GM18508 (cell line): Measurements from ENCODE around the gene GFM1.

Source experiments
- ATAC-seq: cut with Tn5 transposase; IDR thresholded peaks from one replicate; pipeline ENCODE4 v1.9.1; 2021; ENCODE audit warnings: moderate number of reproducible peaks; ENCODE audit not compliant: insufficient read depth, unreplicated experiment

Gene GFM1

GRCh38 chr3:158644345-158644908 lies at the start of gene GFM1:
Gene GFM1 (plus strand): TSS chr3:158644527. CDS start chr3:158644635, 108 bp downstream.
- peak; percentile 99 for ATAC-seq

- no peak for ATAC-seq
Observed at GRCh38 chr3:158600787-158601186, 43.5 kb upstream of the GFM1 start.

DNA sequence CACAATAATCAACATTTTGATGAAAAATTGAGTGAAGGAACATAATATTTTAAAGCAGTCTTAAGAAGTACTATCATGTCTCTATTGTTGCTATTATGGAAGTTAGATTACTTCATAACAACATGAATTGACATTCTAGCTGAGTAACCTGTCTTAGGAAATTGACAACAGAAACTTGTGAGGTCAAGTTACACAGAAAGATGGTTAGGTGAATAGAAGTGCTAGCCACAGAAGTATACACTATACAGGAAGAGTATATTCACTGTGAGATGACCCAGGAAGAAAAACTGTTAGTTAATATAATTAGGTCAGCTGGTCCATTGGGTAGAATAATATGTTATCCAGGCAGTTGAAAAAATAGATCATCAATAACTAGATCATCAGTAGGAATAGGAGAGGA lies 42.1 kb upstream of the GFM1 start:
- ATAC-seq: no peak

- ATAC-seq: no peak
Observed at GRCh38 chr3:158617982-158618875, 26.1 kb upstream of the GFM1 start.

DNA sequence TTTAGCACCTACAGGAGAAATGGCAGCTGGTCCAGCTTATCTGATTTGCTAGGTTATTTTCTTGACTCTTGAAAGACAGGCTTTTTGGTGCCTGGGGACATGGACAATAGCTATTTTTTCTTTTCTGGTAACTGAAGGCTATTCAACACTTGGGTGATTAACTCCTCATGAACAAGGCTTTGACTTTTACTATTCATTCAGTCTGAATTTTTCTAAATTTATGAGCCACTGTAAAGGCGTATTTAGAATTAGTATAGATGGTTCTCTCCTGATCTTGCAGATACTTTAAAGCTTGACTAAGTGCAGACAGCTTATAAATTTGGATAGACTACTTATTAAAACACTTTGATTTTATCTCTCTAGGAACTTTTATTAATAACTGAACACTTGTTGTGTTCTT lies 18.4 kb upstream of the GFM1 start:
- ATAC-seq: no peak

DNA sequence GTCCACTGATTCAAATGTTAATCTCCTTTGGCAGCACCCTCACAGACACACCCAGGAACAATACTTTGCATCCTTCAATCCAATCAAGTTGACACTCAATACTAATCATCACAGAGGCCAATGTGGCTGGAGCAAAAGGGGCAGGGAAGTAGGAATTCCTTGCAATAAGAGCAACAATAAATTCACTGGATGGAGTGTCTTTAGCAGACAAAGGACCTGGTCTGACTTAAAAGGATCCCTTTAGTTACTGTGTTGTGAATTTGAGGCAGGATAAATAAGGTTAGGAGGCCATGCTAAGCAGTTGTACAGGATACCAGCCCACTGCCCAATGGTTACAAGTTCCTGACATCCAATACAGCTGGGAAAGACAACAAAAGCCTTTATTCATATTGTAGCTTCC lies 12.3 kb upstream of the GFM1 start:
- ATAC-seq: no peak

DNA sequence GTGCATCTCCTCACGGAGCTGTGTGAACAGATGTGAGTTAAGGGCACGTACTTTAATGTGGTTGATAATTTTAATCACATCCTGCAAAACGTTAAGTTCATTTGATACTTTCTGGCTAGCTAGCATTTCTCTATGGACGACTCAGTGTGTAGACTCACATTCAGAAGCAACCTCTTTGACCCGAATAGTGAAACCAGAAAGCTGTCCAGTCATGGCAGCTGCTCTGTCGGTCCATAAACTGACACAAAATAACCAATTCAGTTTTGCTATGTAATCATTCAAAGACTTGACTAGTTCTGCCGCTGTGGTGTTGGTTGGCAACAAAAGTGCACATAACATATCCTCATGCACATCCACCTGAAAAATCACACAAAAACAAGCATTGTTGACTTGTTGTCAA lies 3.7 kb upstream of the GFM1 start:
- ATAC-seq: no peak

GRCh38 chr3:158642005-158642404 lies 2.3 kb upstream of the GFM1 start:
- ATAC-seq: no peak

- ATAC-seq: no peak
Observed at GRCh38 chr3:158642474-158643210, 1.7 kb upstream of the GFM1 start.

- ATAC-seq: no peak
Observed at GRCh38 chr3:158649791-158650190, 5.5 kb downstream of the GFM1 start.

- no peak for ATAC-seq
Observed at GRCh38 chr3:158651192-158651591, 6.9 kb downstream of the GFM1 start.

- no peak for ATAC-seq
Observed at GRCh38 chr3:158652463-158652862, 8.1 kb downstream of the GFM1 start.

- no peak for ATAC-seq
Observed at GRCh38 chr3:158658889-158659288, 14.6 kb downstream of the GFM1 start.

GRCh38 chr3:158659454-158660237 lies 15.3 kb downstream of the GFM1 start:
- peak; percentile 75 for ATAC-seq

- ATAC-seq: no peak
Observed at GRCh38 chr3:158660711-158661110, 16.4 kb downstream of the GFM1 start.

DNA sequence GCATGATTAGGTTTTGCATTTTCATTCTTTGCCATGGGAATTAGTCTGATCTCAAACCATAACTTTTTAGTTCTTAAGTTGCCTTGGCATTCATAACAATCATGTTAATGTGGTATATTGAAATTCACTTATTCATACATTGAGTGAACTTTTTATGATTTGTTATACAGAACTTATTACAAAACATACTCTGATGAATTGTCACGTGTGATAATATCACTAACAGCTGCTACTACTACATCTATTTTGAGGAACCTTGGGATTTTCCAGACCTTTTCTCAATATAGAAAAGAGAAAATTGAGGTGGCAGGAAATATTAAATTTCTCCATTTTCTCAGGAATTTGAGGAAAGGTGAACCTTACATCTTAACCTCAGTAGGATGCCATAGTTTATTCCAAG lies 18.9 kb downstream of the GFM1 start:
- no peak for ATAC-seq

DNA sequence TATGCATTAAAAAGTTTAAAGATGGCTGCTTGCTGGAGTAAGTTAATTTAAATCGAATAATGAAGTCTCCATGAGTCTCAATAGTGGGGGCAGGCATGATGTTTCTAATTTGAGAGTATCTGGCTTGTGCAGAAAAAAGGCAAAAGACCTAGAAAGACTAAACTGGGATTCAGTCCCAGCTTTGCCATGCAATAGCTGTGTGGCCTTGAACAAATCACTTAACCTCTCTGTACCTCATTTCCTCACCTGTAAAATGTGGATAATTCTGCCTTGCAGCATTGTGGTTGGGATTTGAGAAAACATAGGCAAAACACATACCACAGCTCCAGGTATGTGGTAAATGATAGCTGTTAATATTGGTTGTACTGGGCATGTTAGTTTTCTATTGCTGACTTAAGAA lies 19.5 kb downstream of the GFM1 start:
- ATAC-seq: no peak

GRCh38 chr3:158666416-158666815 lies 22.1 kb downstream of the GFM1 start:
- no peak for ATAC-seq

DNA sequence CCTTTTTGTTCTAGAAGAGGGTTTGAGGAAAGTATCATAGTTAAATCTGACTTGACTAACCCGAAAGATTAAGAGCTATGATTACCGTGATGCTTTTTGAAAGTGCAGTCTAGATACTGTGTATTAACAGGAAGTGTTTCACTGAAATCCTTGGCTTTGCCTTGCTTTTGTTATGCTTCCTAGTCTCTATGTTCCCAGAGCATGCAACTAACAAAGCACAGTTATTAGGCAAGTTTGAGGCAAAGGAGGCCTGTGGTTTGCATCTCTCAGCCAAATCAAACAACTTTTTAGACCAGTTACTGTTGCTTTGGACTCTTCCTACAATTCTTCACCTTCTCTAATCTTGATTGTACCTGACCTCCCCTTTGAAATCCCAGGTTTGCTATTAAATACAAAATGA lies 24.2 kb downstream of the GFM1 start:
- ATAC-seq: no peak

DNA sequence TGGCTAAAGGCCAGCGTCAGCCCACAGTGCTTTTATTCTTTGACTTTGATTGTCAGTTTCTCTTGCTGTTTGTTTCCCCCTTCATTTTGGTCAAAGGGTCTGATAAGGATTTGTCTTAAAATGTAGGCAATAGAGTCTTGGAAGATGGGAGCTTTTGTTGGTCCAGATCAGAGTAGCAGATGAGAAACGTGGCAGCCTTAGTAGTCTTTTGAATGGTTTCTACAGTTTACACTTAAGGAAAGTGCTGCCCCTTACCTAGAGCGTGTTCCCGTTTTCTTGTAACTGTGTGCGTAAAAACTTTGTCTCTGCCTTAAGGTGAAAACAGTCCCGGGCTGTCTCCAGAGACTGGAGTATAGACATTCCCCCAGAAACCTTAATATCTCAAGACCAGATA lies 27.5 kb downstream of the GFM1 start:
- ATAC-seq: no peak
